Ishikawa (cell line): ENCODE results near the gene MSTN.

Experiments used
- CEBPB ChIP-seq: IDR thresholded peaks from 2 replicates; pipeline ENCODE4 v1.6.1; 2012
- CREB1 ChIP-seq: IDR thresholded peaks from 2 replicates; pipeline ENCODE4 v1.6.1; 2012; ENCODE audit warnings: low read depth
- EGR1 ChIP-seq: IDR thresholded peaks from 2 replicates; pipeline ENCODE4 v1.6.1; 2012
- EP300 ChIP-seq: IDR thresholded peaks from 2 replicates; pipeline ENCODE4 v1.6.1; 2012; ENCODE audit warnings: borderline replicate concordance
- FOXM1 ChIP-seq: IDR thresholded peaks from 2 replicates; pipeline ENCODE4 v1.6.1; 2012; ENCODE audit warnings: low read depth, borderline replicate concordance
- NFIC ChIP-seq: IDR thresholded peaks from 2 replicates; pipeline ENCODE4 v1.6.1; 2012
- RAD21 ChIP-seq: IDR thresholded peaks from 2 replicates; pipeline ENCODE4 v1.6.1; 2012; ENCODE audit warnings: low read depth
- TAF1 ChIP-seq: IDR thresholded peaks from 2 replicates; pipeline ENCODE4 v1.6.1; 2012; ENCODE audit warnings: low read depth, mild to moderate bottlenecking
- TCF12 ChIP-seq: IDR thresholded peaks from 2 replicates; pipeline ENCODE4 v1.6.1; 2012; ENCODE audit warnings: low read depth
- TEAD4 ChIP-seq: IDR thresholded peaks from 2 replicates; pipeline ENCODE4 v1.6.1; 2012
- YY1 ChIP-seq: IDR thresholded peaks from 2 replicates; pipeline ENCODE4 v1.6.1; 2012; ENCODE audit warnings: low read depth
- ZBTB7A ChIP-seq: IDR thresholded peaks from 2 replicates; pipeline ENCODE4 v1.6.1; 2012; ENCODE audit warnings: low read depth
- TF ChIP-seq, protein P1 (sequence below): IDR thresholded peaks from 2 replicates; pipeline ENCODE4 v1.6.1; 2012
- TF ChIP-seq, protein P2 (sequence below): IDR thresholded peaks from 2 replicates; pipeline ENCODE4 v1.6.1; 2012
- TF ChIP-seq, protein P3 (sequence below): IDR thresholded peaks from 2 replicates; pipeline ENCODE4 v1.6.1; 2012; ENCODE audit warnings: low read depth, mild to moderate bottlenecking

MSTN gene

DNA sequence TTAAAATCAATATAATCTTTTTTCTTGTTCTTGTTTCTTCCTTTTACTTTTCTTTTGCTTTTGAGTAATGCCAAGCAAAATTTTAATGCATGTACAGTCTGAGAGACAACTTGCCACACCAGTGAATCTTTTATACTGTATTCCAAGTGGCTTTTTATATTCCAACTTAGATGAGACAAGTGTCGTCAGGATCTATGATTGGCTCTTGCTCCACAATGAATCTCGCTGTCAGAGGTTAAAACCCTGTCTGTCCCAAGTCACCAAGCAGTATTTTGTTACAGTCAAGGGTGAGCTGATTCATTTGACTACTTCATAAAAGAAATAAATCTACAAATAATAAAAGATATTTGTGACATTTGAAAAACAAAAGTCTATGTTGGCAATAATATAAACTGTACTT lies at the start of gene MSTN:
Gene MSTN (minus strand): TSS at position 129 of the 400 bp plus-strand sequence. CDS start 133 bp downstream, outside the sequence.
- TF ChIP-seq, protein P1, sequence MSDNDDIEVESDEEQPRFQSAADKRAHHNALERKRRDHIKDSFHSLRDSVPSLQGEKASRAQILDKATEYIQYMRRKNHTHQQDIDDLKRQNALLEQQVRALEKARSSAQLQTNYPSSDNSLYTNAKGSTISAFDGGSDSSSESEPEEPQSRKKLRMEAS: no peak
- no peak for TF ChIP-seq FOXM1
- TF ChIP-seq TCF12: no peak
- TF ChIP-seq, protein P2, sequence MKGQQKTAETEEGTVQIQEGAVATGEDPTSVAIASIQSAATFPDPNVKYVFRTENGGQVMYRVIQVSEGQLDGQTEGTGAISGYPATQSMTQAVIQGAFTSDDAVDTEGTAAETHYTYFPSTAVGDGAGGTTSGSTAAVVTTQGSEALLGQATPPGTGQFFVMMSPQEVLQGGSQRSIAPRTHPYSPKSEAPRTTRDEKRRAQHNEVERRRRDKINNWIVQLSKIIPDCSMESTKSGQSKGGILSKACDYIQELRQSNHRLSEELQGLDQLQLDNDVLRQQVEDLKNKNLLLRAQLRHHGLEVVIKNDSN: no peak
- TF ChIP-seq NFIC: no peak
- no peak for TF ChIP-seq EP300
- TF ChIP-seq RAD21: no peak
- TF ChIP-seq TEAD4: no peak
- no peak for TF ChIP-seq CEBPB
- TF ChIP-seq EGR1: no peak
- TF ChIP-seq, protein P3, sequence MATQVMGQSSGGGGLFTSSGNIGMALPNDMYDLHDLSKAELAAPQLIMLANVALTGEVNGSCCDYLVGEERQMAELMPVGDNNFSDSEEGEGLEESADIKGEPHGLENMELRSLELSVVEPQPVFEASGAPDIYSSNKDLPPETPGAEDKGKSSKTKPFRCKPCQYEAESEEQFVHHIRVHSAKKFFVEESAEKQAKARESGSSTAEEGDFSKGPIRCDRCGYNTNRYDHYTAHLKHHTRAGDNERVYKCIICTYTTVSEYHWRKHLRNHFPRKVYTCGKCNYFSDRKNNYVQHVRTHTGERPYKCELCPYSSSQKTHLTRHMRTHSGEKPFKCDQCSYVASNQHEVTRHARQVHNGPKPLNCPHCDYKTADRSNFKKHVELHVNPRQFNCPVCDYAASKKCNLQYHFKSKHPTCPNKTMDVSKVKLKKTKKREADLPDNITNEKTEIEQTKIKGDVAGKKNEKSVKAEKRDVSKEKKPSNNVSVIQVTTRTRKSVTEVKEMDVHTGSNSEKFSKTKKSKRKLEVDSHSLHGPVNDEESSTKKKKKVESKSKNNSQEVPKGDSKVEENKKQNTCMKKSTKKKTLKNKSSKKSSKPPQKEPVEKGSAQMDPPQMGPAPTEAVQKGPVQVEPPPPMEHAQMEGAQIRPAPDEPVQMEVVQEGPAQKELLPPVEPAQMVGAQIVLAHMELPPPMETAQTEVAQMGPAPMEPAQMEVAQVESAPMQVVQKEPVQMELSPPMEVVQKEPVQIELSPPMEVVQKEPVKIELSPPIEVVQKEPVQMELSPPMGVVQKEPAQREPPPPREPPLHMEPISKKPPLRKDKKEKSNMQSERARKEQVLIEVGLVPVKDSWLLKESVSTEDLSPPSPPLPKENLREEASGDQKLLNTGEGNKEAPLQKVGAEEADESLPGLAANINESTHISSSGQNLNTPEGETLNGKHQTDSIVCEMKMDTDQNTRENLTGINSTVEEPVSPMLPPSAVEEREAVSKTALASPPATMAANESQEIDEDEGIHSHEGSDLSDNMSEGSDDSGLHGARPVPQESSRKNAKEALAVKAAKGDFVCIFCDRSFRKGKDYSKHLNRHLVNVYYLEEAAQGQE: no peak
- no peak for TF ChIP-seq YY1
- TF ChIP-seq CREB1: no peak
- TF ChIP-seq TAF1: no peak
- TF ChIP-seq ZBTB7A: no peak

DNA sequence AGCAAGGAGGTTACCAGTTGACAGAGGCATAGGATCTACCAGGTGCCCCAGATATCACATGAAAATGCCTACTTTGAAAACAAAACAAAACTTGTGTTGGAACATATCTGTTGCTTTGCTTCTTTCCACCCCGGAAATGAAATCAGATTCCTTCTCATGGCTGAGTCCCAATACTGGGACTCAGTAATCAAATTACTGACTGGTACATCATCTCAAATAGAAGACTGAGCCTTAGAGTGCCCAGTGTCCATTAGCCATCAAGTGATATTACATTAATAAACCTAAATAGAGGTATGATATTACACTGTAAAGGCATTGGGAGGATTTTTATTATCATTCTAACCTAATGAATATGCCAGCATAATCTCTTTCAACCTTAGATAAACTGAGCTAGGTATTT lies 48.6 kb upstream of the MSTN start:
- TF ChIP-seq CREB1 (no peak), CEBPB (no peak), RAD21 (no peak), YY1 (no peak), TAF1 (no peak), TCF12 (no peak), NFIC (no peak), FOXM1 (no peak), EP300 (no peak)
- TF ChIP-seq, protein P2: no peak
- TF ChIP-seq, protein P3: no peak
- TF ChIP-seq, protein P1: no peak

DNA sequence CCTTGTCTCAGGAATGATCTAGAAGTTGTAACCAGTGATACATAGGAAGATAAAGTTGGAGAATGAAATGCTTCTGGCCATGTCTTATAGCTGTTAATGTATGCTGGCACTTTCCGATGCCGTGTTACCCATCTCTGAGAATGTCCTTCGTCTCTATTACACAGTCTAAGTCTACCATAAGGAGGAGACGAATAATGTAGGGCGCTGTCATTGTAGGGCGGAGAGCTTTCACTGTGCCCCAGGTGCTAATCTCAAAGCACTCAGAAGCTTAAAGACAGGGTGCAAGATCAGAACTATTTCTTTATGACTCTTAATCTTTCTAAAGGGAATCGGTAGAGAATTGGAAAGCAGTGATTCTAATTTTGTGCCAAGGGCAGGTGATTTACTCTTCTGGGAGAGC lies 48.2 kb upstream of the MSTN start:
- TF ChIP-seq TAF1: no peak
- TF ChIP-seq ZBTB7A: no peak
- no peak for TF ChIP-seq CEBPB
- no peak for TF ChIP-seq EGR1
- no peak for TF ChIP-seq EP300
- TF ChIP-seq, protein P1: no peak
- no peak for TF ChIP-seq YY1
- no peak for TF ChIP-seq CREB1
- no peak for TF ChIP-seq TCF12
- no peak for TF ChIP-seq FOXM1
- TF ChIP-seq, protein P3: no peak
- TF ChIP-seq, protein P2: no peak
- no peak for TF ChIP-seq NFIC

DNA sequence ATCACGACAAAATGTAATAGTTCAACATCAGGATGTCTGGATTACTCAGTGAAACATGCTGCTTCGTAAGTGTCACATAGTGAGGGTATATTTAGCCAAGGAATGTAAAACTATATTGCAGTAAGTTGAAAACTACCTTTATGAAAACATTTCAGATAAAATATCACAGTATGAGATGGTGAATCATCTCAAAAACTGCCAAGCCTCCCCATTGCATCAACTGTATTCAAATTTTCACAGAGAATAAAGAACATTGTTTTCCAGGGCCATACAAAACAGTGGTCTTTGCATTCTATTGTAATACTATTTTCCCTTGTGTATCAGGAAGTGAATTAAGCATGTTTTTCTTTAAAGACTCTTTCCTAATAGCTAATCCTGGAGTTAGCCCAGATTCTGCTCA lies 47.6 kb upstream of the MSTN start:
- no peak for TF ChIP-seq TAF1
- TF ChIP-seq FOXM1: no peak
- no peak for TF ChIP-seq EP300
